ENCODE results near the gene PDE11A.

Gene PDE11A

GRCh38 chr2:177596866-177597265 lies 475.7 kb downstream of the PDE11A start:
- Histone ChIP-seq H3K4me2 (ENCODE audit: low read length) (no peak overlapping the region), H3K79me2 (no peaks in the 10 kb centered on the region), H3K27me3 (ENCODE audit: control insufficient read depth, insufficient read depth, low read length) (no peaks in the 10 kb centered on the region), H3K9me3 (ENCODE audit: control insufficient read depth, low read length) (no peaks in the 10 kb centered on the region), H3K36me3 (ENCODE audit: control insufficient read depth, insufficient read depth, low read length) (no peaks in the 10 kb centered on the region), H2AFZ (no peak overlapping the region), H3K4me1 (no peaks in the 10 kb centered on the region), H3K4me3 (ENCODE audit: low read depth, low read length) (no peak overlapping the region), H3K27ac (no peak overlapping the region), H3K9ac (no peak overlapping the region)
- TF ChIP-seq CTCF (IDR thresholded peaks at IDR 0.05), result no peak

DNA sequence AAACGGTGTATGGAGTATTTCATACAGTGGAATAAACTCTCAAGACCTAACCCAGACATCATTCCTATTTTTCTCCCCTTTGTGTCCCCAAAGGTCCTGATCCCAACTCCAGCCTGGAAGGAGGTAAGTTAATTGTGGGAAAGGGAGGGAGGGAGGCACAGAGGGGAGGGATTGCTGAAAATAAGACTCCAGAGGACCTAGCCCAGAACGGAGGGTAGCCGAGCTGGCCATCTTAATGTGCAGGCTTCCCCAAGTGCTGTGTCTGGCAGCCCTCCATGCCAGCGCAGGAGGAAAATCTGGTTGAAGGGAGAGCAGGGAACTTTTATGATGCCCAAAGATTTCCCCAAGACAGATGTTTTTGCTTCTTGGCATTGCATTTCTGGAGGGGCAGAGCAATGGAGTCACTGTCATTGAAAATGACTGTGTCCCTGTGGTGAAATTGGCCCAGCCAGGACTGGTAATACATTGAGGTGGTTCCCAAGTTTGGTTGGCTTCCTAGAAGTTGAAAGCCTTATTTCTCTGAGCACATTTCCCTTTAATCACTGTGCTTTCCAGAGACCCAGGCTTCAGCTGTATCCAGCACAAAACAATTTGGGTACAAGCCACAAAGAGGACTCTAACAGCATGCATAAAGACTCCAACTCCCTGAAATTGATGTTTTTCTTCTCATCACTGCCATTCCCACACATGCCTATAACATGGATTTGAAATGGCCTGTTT lies 477.3 kb downstream of the PDE11A start:
- TF ChIP-seq CTCF (IDR thresholded peaks at IDR 0.05), result no peak
- Histone ChIP-seq H3K27me3 (ENCODE audit: control insufficient read depth, insufficient read depth, low read length) (no peaks in the 10 kb centered on the region), H2AFZ (no peak overlapping the region), H3K4me3 (ENCODE audit: low read depth, low read length) (no peak overlapping the region), H3K9me3 (ENCODE audit: control insufficient read depth, low read length) (no peaks in the 10 kb centered on the region), H3K9ac (no peak overlapping the region), H3K4me2 (ENCODE audit: low read length) (no peak overlapping the region), H3K36me3 (ENCODE audit: control insufficient read depth, insufficient read depth, low read length) (no peaks in the 10 kb centered on the region), H3K27ac (no peak overlapping the region), H3K79me2 (no peaks in the 10 kb centered on the region), H3K4me1 (no peaks in the 10 kb centered on the region)

- no peak overlapping the region for H3K9ac ChIP-seq
- H3K36me3 ChIP-seq (ENCODE audit: control insufficient read depth, insufficient read depth, low read length), result no peaks in the 10 kb centered on the region
- H3K79me2 ChIP-seq, result no peaks in the 10 kb centered on the region
- no peak for TF ChIP-seq CTCF (IDR thresholded peaks at IDR 0.05)
- no peak overlapping the region for H3K4me3 ChIP-seq (ENCODE audit: low read depth, low read length)
- no peaks in the 10 kb centered on the region for H3K27me3 ChIP-seq (ENCODE audit: control insufficient read depth, insufficient read depth, low read length)
- no peaks in the 10 kb centered on the region for H3K4me1 ChIP-seq
- H3K9me3 ChIP-seq (ENCODE audit: control insufficient read depth, low read length), result no peaks in the 10 kb centered on the region
- H2AFZ ChIP-seq, result no peak overlapping the region
- H3K4me2 ChIP-seq (ENCODE audit: low read length), result no peak overlapping the region
- H3K27ac ChIP-seq, result no peak overlapping the region
These were observed 479.2 kb downstream of the PDE11A start for GRCh38 chr2:177593402-177593801.

DNA sequence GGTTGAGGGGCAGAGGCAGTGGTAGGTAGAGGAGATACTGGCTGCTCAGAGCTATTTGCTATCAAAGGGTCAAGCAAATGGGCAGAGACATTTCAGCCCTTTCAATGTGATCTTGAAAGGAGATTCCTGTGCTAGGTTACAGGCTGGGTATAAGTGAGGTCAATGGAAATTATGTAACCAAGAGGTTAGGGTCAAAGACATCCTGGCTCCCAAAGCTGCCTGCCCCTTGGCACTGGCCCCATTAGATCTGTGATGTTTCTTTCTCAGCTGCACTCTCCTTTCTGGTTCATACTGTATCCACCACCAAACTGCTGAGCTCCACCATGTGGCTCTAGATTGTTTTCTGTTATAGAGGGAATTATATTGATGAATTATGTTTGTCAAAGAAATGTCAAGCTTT lies 479.6 kb downstream of the PDE11A start:
- no peaks in the 10 kb centered on the region for H3K36me3 ChIP-seq (ENCODE audit: control insufficient read depth, insufficient read depth, low read length)
- no peak overlapping the region for H2AFZ ChIP-seq
- H3K9ac ChIP-seq, result no peak overlapping the region
- H3K27me3 ChIP-seq (ENCODE audit: control insufficient read depth, insufficient read depth, low read length), result no peaks in the 10 kb centered on the region
- H3K27ac ChIP-seq, result no peak overlapping the region
- no peak overlapping the region for H3K4me2 ChIP-seq (ENCODE audit: low read length)
- H3K9me3 ChIP-seq (ENCODE audit: control insufficient read depth, low read length), result no peaks in the 10 kb centered on the region
- no peak overlapping the region for H3K4me3 ChIP-seq (ENCODE audit: low read depth, low read length)
- no peak for TF ChIP-seq CTCF (IDR thresholded peaks at IDR 0.05)
- H3K4me1 ChIP-seq, result no peaks in the 10 kb centered on the region
- H3K79me2 ChIP-seq, result no peaks in the 10 kb centered on the region

DNA sequence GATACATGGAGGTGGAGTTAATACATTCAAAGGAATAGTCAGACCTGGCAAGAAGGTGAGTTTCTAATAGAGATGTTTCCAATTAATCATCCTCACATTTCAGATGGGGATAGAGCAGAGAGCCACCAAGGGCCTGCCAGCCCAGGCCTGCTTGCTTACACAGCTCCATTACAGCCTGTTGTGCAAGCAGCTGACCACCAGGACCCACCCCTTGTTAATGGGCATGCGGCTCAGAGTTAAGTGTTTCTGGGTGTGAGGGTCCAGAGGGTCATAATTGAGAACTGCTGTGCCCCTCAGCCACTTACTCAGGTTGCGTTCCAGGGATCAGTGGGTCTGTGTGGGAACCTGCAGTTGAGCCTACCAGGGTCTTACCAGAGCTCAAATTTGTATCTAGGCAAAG lies 480.2 kb downstream of the PDE11A start:
- Histone ChIP-seq H3K36me3 (ENCODE audit: control insufficient read depth, insufficient read depth, low read length) (no peaks in the 10 kb centered on the region), H3K4me1 (no peaks in the 10 kb centered on the region), H3K27ac (no peak overlapping the region), H3K79me2 (no peaks in the 10 kb centered on the region), H2AFZ (no peak overlapping the region), H3K9ac (no peak overlapping the region), H3K4me3 (ENCODE audit: low read depth, low read length) (no peak overlapping the region), H3K9me3 (ENCODE audit: control insufficient read depth, low read length) (no peaks in the 10 kb centered on the region), H3K27me3 (ENCODE audit: control insufficient read depth, insufficient read depth, low read length) (no peaks in the 10 kb centered on the region), H3K4me2 (ENCODE audit: low read length) (no peak overlapping the region)
- no peak for TF ChIP-seq CTCF (IDR thresholded peaks at IDR 0.05)

Data from parathyroid adenoma (tissue), 2 donors.